ENCODE data around the gene TSHZ3. TPM values are rescaled to one million over a fixed set of nuclear protein-coding genes. Genes with fewer than 3 reads are reported as not detected.

The TSHZ3 gene
- total and polyA plus RNA-seq, 2 experiments from 2014 or later, result 19.6 to 24.0 TPM

DNA sequence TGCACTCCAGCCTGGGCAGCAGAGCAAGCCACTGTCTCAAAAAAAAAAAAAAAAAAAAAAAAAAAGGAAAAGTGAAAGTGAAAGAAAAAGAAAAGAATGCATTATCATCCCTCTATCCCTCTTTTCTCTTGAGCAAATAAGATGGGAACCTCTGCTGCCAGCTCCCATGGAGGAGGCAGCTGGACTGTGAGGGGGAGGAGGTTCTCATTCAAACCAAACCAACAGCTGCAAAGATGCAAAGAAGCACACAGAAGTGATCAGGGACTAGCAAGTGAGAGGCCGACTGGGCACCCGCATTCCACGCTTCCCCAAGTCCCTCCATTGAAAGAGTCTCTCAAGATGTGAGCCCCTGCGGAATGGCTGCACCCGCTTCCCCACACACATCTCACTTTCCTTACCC lies 63.5 kb downstream of the TSHZ3 start:
- peak overlapping the region; percentile 69 for H3K4me3 ChIP-seq

GRCh38 chr19:31284621-31285020 lies 64.6 kb downstream of the TSHZ3 start:
- H3K9me2 ChIP-seq (ENCODE audit: insufficient read depth), result no peaks in the 10 kb centered on the region
- peaks cover 17% of the 10 kb centered on the region; the same call in 1 of the 2 replicates for H3F3A ChIP-seq (ENCODE audit: insufficient read depth)
- peaks cover 14% of the 10 kb centered on the region; the same call in 1 of the 2 replicates for H3K4me1 ChIP-seq (ENCODE audit: insufficient read depth)
- peaks cover 100% of the 10 kb centered on the region for H3K79me2 ChIP-seq (ENCODE audit: insufficient read depth)
- 97 to 99% methylated on average over 7 of the region's 7 CpGs for WGBS, 2 experiments (ENCODE audit: low coverage in 1 of 2, low lambda C conversion rate in 2 of 2, missing lambda C conversion rate in 2 of 2)
- no peak overlapping the region for H3K27ac ChIP-seq
- H3K4me2 ChIP-seq (ENCODE audit: unreplicated experiment), result no peak overlapping the region
- H3K9me3 ChIP-seq (ENCODE audit: low read depth), result no peaks in the 10 kb centered on the region
- H2AFZ ChIP-seq, result no peak overlapping the region
- DNase-seq, result no peak
- H3K27me3 ChIP-seq (replicated peaks; ENCODE audit: insufficient read depth), result no peaks in the 10 kb centered on the region
- TF ChIP-seq EZH2 (IDR thresholded peaks at IDR 0.05; ENCODE audit: insufficient read depth, poor library complexity, severe bottlenecking) (no peak), EZH2phosphoT487 (IDR thresholded peaks at IDR 0.05; ENCODE audit: insufficient read depth, low read depth) (no peak)
- H3K36me3 ChIP-seq (ENCODE audit: low read depth), result 0 out of 2 replicates have a peak, but pooled peaks cover 7% of the 10 kb centered on the region
- in situ Hi-C loops (cut with MboI), result no loop called here
- no peak overlapping the region for H3K9ac ChIP-seq
- H4K20me1 ChIP-seq (ENCODE audit: insufficient read depth), result peaks cover 4% of the 10 kb centered on the region; the same call in 1 of the 2 replicates
- H3K4me3 ChIP-seq, result no peak overlapping the region

More for the DNA sequence above, 63.5 kb downstream of the TSHZ3 start:
- Histone ChIP-seq H3K79me2 (ENCODE audit: insufficient read depth) (peaks cover 100% of the 10 kb centered on the region), H3K9me3 (ENCODE audit: low read depth) (no peaks in the 10 kb centered on the region), H3K9me2 (ENCODE audit: insufficient read depth) (no peaks in the 10 kb centered on the region), H3K27ac (peak overlapping the region; percentile 51), H3K27me3 (replicated peaks; ENCODE audit: insufficient read depth) (no peaks in the 10 kb centered on the region), H3K36me3 (ENCODE audit: low read depth) (no peaks in the 10 kb centered on the region), H2AFZ (0 out of 2 replicates have a peak overlapping the region, but pooled peaks have one; percentile 21), H3K4me1 (ENCODE audit: insufficient read depth) (peaks cover 14% of the 10 kb centered on the region; the same call in 1 of the 2 replicates), H3K4me2 (ENCODE audit: unreplicated experiment) (peak overlapping the region; percentile 79), H3K9ac (peak overlapping the region; percentile 68), H3F3A (ENCODE audit: insufficient read depth) (peaks cover 9% of the 10 kb centered on the region; the same call in 1 of the 2 replicates), H4K20me1 (ENCODE audit: insufficient read depth) (peaks cover 4% of the 10 kb centered on the region; the same call in 1 of the 2 replicates)
- in situ Hi-C loops (cut with MboI), result no loop called here
- TF ChIP-seq EZH2phosphoT487 (IDR thresholded peaks at IDR 0.05; ENCODE audit: insufficient read depth, low read depth), result no peak
- TF ChIP-seq EZH2 (IDR thresholded peaks at IDR 0.05; ENCODE audit: insufficient read depth, poor library complexity, severe bottlenecking), result no peak
- DNase-seq, result peak; percentile 54
- 22 to 26% methylated on average over 5 of the region's 5 CpGs for WGBS, 2 experiments (ENCODE audit: low coverage in 1 of 2, low lambda C conversion rate in 2 of 2, missing lambda C conversion rate in 2 of 2)

DNA sequence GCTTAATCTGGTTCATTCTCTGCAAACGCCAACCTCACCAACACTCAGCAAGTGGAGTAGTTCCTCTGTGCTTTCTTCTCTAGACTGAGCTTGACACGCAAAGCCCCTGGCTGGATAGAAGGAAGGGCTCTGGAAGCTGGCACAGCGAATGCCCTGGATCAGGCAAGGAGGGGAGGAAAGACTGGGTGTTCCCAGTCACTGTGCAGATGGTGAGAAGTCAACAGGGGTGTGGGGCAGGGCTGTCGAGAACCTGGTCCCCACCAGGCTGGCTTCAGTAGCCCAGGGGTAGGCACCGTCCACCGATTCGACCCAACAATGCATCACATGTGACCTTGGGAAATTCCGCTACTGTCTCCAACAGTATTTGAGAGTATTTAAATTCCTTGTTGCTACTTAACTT lies 65.5 kb downstream of the TSHZ3 start:
- WGBS, 2 experiments (ENCODE audit: low coverage in 1 of 2, low lambda C conversion rate in 2 of 2, missing lambda C conversion rate in 2 of 2), result 97 to 100% methylated on average over 8 of the region's 8 CpGs

GRCh38 chr19:31282346-31282745 lies 66.9 kb downstream of the TSHZ3 start:
- no peak overlapping the region for H3K4me2 ChIP-seq (ENCODE audit: unreplicated experiment)
- DNase-seq, result no peak
- H3K9ac ChIP-seq, result no peak overlapping the region
- peaks cover 99% of the 10 kb centered on the region for H3K79me2 ChIP-seq (ENCODE audit: insufficient read depth)
- H3F3A ChIP-seq (ENCODE audit: insufficient read depth), result peaks cover 19% of the 10 kb centered on the region; the same call in 1 of the 2 replicates
- no peak overlapping the region for H2AFZ ChIP-seq
- H4K20me1 ChIP-seq (ENCODE audit: insufficient read depth), result peaks cover 4% of the 10 kb centered on the region; the same call in 1 of the 2 replicates
- no peaks in the 10 kb centered on the region for H3K27me3 ChIP-seq (replicated peaks; ENCODE audit: insufficient read depth)
- no peak overlapping the region for H3K4me3 ChIP-seq
- no peaks in the 10 kb centered on the region for H3K9me2 ChIP-seq (ENCODE audit: insufficient read depth)
- TF ChIP-seq EZH2phosphoT487 (IDR thresholded peaks at IDR 0.05; ENCODE audit: insufficient read depth, low read depth) (no peak), EZH2 (IDR thresholded peaks at IDR 0.05; ENCODE audit: insufficient read depth, poor library complexity, severe bottlenecking) (no peak)
- in situ Hi-C loops (cut with MboI), result no loop called here
- H3K9me3 ChIP-seq (ENCODE audit: low read depth), result no peaks in the 10 kb centered on the region
- H3K4me1 ChIP-seq (ENCODE audit: insufficient read depth), result peaks cover 14% of the 10 kb centered on the region; the same call in 1 of the 2 replicates
- WGBS, 2 experiments (ENCODE audit: low coverage in 1 of 2, low lambda C conversion rate in 2 of 2, missing lambda C conversion rate in 2 of 2), result 92 to 95% methylated on average over 4 of the region's 4 CpGs
- H3K27ac ChIP-seq, result no peak overlapping the region
- peaks cover 17% of the 10 kb centered on the region; the same call in 1 of the 2 replicates for H3K36me3 ChIP-seq (ENCODE audit: low read depth)

More for the DNA sequence above, 65.5 kb downstream of the TSHZ3 start:
- DNase-seq, result no peak
- Histone ChIP-seq H3K4me3 (no peak overlapping the region), H3K4me1 (ENCODE audit: insufficient read depth) (peaks cover 14% of the 10 kb centered on the region; the same call in 1 of the 2 replicates), H3K9me3 (ENCODE audit: low read depth) (no peaks in the 10 kb centered on the region), H3K9me2 (ENCODE audit: insufficient read depth) (no peaks in the 10 kb centered on the region), H3F3A (ENCODE audit: insufficient read depth) (peaks cover 19% of the 10 kb centered on the region; the same call in 1 of the 2 replicates), H2AFZ (no peak overlapping the region), H4K20me1 (ENCODE audit: insufficient read depth) (peaks cover 4% of the 10 kb centered on the region; the same call in 1 of the 2 replicates), H3K27me3 (replicated peaks; ENCODE audit: insufficient read depth) (no peaks in the 10 kb centered on the region), H3K79me2 (ENCODE audit: insufficient read depth) (peaks cover 100% of the 10 kb centered on the region), H3K4me2 (ENCODE audit: unreplicated experiment) (no peak overlapping the region), H3K27ac (no peak overlapping the region), H3K36me3 (ENCODE audit: low read depth) (0 out of 2 replicates have a peak, but pooled peaks cover 7% of the 10 kb centered on the region), H3K9ac (no peak overlapping the region)
- TF ChIP-seq EZH2 (IDR thresholded peaks at IDR 0.05; ENCODE audit: insufficient read depth, poor library complexity, severe bottlenecking), result no peak
- TF ChIP-seq EZH2phosphoT487 (IDR thresholded peaks at IDR 0.05; ENCODE audit: insufficient read depth, low read depth), result no peak
- in situ Hi-C loops (cut with MboI), result no loop called here

All from GM23248 (cell line).